ENCODE data around the gene POTEC. TPM values are rescaled to one million over a fixed set of nuclear protein-coding genes. Genes with fewer than 3 reads are reported as not detected.
"Not testable (repeated sequence)": the region's sequence is repeated elsewhere in the genome, so short reads cannot be mapped to it uniquely, and the experiment has no call there.

The POTEC gene
- total RNA-seq (2021) = not detected in 2 replicates
- Bru-seq, nascent RNA = not detected
- not detected for BruChase-seq, experiment 1, labeled RNA remaining after a 2-hour chase
- not detected for BruChase-seq, experiment 2, labeled RNA remaining after a 6-hour chase
- long read RNA-seq = 0 reads

DNA sequence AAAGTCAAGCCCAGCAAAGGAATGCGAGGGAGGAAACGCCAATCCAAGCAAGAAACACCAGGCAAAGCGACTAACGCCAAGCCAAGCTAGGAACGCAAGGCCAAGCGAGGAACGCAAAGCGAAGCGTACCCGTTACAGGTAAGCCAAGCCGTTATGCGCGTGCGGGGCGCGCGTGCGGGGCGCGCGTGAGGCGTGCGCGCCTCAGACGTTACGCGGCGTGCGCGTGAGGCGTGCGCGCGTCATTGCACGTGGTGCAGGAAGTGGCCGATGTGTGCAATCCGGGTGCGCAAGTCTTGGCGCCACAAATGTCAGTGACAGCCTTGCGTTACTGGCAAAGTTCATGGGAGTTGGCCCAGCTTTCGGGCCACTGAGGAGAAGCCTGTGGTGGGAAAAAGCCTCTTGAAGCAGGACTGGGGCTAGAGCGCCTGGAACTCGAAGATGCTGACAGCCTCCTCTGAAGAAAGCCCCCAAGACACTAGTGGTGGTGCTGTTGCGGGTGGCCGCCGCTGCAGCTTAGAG is at the start of gene POTEC:
Gene POTEC, minus strand, starts transcription at position 155 of the 519 bp plus-strand sequence. CDS start 454 bp downstream, outside the sequence.
- H3K27me3 ChIP-seq (replicated peaks; ENCODE audit: insufficient read depth, low read depth, low read length, poor library complexity); BruUV-seq (replicated peaks); intact Hi-C loops (cut with micrococcal nuclease; ENCODE audit: unreplicated experiment); H3K27ac ChIP-seq (ENCODE audit: low read depth, low read length, poor library complexity, severe bottlenecking); CTCF ChIA-PET; DNase-seq (ENCODE audit: low spot score); H3K9me3 ChIP-seq (ENCODE audit: low read depth, low read length, poor library complexity, severe bottlenecking); POLR2A ChIA-PET (ENCODE audit: low non-redundant PET); H3K4me3 ChIP-seq (ENCODE audit: low read depth, low read length, poor library complexity, severe bottlenecking); H3K36me3 ChIP-seq (ENCODE audit: insufficient read depth, low read length, poor library complexity, severe bottlenecking); H3K4me1 ChIP-seq (ENCODE audit: insufficient read depth, low read length, poor library complexity, severe bottlenecking): not testable (repeated sequence)

DNA sequence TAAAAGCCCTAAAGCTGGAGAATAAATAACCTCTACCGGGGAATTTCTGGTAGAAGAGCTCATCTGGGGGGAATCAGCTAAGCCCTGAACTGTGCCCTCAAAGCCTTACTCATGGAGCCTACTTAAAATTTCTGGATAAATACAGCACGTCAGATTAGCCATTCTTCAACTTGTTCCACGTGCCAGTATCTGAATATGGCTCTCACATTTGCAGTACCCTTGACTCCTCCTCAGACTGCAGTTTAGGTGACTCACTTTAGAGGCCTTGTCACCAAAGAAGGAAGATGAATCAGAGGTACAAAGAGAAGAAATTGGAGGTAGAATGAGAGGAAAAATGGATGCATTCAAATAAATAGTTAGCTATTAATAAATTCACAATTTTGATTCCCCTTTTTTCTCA is 34.6 kb upstream of the POTEC start:
- no TSS peak for BruUV-seq (replicated peaks)
- POLR2A ChIA-PET (ENCODE audit: low non-redundant PET) = no interaction called here
- no peaks in the 10 kb centered on the region for H3K36me3 ChIP-seq (ENCODE audit: insufficient read depth, low read length, poor library complexity, severe bottlenecking)
- H3K27me3 ChIP-seq (replicated peaks; ENCODE audit: insufficient read depth, low read depth, low read length, poor library complexity) = no peaks in the 10 kb centered on the region
- CTCF ChIA-PET = no interaction called here
- intact Hi-C loops (cut with micrococcal nuclease; ENCODE audit: unreplicated experiment) = no loop called here
- no peaks in the 10 kb centered on the region for H3K9me3 ChIP-seq (ENCODE audit: low read depth, low read length, poor library complexity, severe bottlenecking)
- no peak overlapping the region for H3K4me3 ChIP-seq (ENCODE audit: low read depth, low read length, poor library complexity, severe bottlenecking)
- H3K4me1 ChIP-seq (ENCODE audit: insufficient read depth, low read length, poor library complexity, severe bottlenecking) = no peaks in the 10 kb centered on the region
- DNase-seq (ENCODE audit: low spot score) = no peak
- TF ChIP-seq CTCF (conservative IDR thresholded peaks at IDR 0.05; ENCODE audit: low read depth, low read length) = no peak
- TF ChIP-seq EZH2 (IDR thresholded peaks at IDR 0.05; ENCODE audit: borderline replicate concordance, low read depth, low read length, poor library complexity, severe bottlenecking) = no peak
- H3K27ac ChIP-seq (ENCODE audit: low read depth, low read length, poor library complexity, severe bottlenecking) = no peak overlapping the region

DNA sequence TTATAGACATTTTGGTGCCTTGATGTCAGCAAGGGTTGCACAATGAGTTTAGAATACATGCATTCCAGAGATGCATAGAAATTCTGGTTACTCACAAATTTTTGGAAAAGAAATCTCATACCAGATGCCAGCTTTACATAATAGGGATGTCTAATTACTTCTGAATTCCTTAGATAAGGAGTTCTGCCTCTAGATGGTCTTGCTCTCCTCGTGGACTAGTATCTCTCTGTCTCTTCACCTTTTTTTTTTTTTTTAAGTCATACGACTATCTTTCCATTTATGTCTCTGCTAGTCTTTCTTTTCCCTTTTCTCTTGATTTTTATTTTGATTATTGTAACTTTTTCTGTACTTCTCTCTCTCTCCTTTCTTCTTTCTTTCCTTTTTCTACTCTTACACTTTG is 16.1 kb upstream of the POTEC start:
- H3K4me3 ChIP-seq (ENCODE audit: low read depth, low read length, poor library complexity, severe bottlenecking); POLR2A ChIA-PET (ENCODE audit: low non-redundant PET); H3K4me1 ChIP-seq (ENCODE audit: insufficient read depth, low read length, poor library complexity, severe bottlenecking); H3K27me3 ChIP-seq (replicated peaks; ENCODE audit: insufficient read depth, low read depth, low read length, poor library complexity); BruUV-seq (replicated peaks); intact Hi-C loops (cut with micrococcal nuclease; ENCODE audit: unreplicated experiment); CTCF ChIA-PET; H3K27ac ChIP-seq (ENCODE audit: low read depth, low read length, poor library complexity, severe bottlenecking); H3K36me3 ChIP-seq (ENCODE audit: insufficient read depth, low read length, poor library complexity, severe bottlenecking); H3K9me3 ChIP-seq (ENCODE audit: low read depth, low read length, poor library complexity, severe bottlenecking); DNase-seq (ENCODE audit: low spot score): not testable (repeated sequence)

DNA sequence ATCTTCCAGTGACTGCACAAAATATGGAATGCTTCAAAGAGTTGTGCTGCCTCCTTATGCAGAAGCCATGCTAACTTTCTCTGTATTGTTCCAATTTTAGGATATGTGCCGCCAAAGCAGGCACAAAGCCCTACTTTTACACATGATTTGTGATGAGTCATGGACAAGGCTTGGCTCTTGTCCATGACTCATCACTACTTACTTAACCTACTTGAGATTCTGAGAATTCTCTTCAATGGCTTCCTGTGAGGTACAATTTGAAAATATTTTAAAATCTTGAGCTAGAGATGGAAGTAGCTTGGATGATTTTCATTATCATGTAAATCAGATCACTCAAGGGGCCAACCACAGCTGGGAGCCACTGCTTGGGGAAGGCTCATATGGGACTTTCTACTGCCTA is 11.7 kb downstream of the POTEC start:
- H3K27me3 ChIP-seq (replicated peaks; ENCODE audit: insufficient read depth, low read depth, low read length, poor library complexity); H3K27ac ChIP-seq (ENCODE audit: low read depth, low read length, poor library complexity, severe bottlenecking); POLR2A ChIA-PET (ENCODE audit: low non-redundant PET); CTCF ChIA-PET; BruUV-seq (replicated peaks); intact Hi-C loops (cut with micrococcal nuclease; ENCODE audit: unreplicated experiment); H3K4me3 ChIP-seq (ENCODE audit: low read depth, low read length, poor library complexity, severe bottlenecking); H3K9me3 ChIP-seq (ENCODE audit: low read depth, low read length, poor library complexity, severe bottlenecking); H3K36me3 ChIP-seq (ENCODE audit: insufficient read depth, low read length, poor library complexity, severe bottlenecking); DNase-seq (ENCODE audit: low spot score); H3K4me1 ChIP-seq (ENCODE audit: insufficient read depth, low read length, poor library complexity, severe bottlenecking): not testable (repeated sequence)

- H3K36me3 ChIP-seq (ENCODE audit: insufficient read depth, low read length, poor library complexity, severe bottlenecking); H3K4me3 ChIP-seq (ENCODE audit: low read depth, low read length, poor library complexity, severe bottlenecking); H3K27ac ChIP-seq (ENCODE audit: low read depth, low read length, poor library complexity, severe bottlenecking); POLR2A ChIA-PET (ENCODE audit: low non-redundant PET); CTCF ChIA-PET; DNase-seq (ENCODE audit: low spot score); H3K4me1 ChIP-seq (ENCODE audit: insufficient read depth, low read length, poor library complexity, severe bottlenecking); intact Hi-C loops (cut with micrococcal nuclease; ENCODE audit: unreplicated experiment); H3K27me3 ChIP-seq (replicated peaks; ENCODE audit: insufficient read depth, low read depth, low read length, poor library complexity); BruUV-seq (replicated peaks); H3K9me3 ChIP-seq (ENCODE audit: low read depth, low read length, poor library complexity, severe bottlenecking): not testable (repeated sequence)
Measured at GRCh38 chr18:14510707-14511106, 32.7 kb downstream of the POTEC start.

- H3K4me3 ChIP-seq (ENCODE audit: low read depth, low read length, poor library complexity, severe bottlenecking); intact Hi-C loops (cut with micrococcal nuclease; ENCODE audit: unreplicated experiment); H3K9me3 ChIP-seq (ENCODE audit: low read depth, low read length, poor library complexity, severe bottlenecking); CTCF ChIA-PET; H3K4me1 ChIP-seq (ENCODE audit: insufficient read depth, low read length, poor library complexity, severe bottlenecking); H3K36me3 ChIP-seq (ENCODE audit: insufficient read depth, low read length, poor library complexity, severe bottlenecking); POLR2A ChIA-PET (ENCODE audit: low non-redundant PET); DNase-seq (ENCODE audit: low spot score); BruUV-seq (replicated peaks); H3K27ac ChIP-seq (ENCODE audit: low read depth, low read length, poor library complexity, severe bottlenecking); H3K27me3 ChIP-seq (replicated peaks; ENCODE audit: insufficient read depth, low read depth, low read length, poor library complexity): not testable (repeated sequence)
Measured at GRCh38 chr18:14503691-14504090, 39.7 kb downstream of the POTEC start.

DNA sequence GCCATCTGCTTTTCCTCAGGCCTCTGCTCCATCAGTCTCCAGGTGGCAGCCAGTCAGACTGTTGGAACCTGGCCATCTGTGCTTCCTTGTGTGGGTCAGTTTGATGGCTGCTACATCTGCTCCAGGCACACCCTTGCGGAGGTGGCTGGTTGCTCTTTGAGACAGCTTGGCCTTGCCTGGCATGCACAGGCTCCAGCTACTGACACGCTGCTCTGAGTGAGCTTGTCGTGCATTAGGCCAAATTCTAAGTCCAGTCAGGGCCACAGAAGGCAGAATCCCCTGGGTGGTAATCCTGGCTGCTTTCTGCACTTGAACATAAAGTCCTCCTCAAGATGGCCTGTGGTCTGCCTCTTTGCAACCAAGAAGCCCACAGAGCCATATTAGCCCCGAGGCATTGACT is 41.5 kb downstream of the POTEC start:
- H3K4me1 ChIP-seq (ENCODE audit: insufficient read depth, low read length, poor library complexity, severe bottlenecking); intact Hi-C loops (cut with micrococcal nuclease; ENCODE audit: unreplicated experiment); H3K27me3 ChIP-seq (replicated peaks; ENCODE audit: insufficient read depth, low read depth, low read length, poor library complexity); H3K9me3 ChIP-seq (ENCODE audit: low read depth, low read length, poor library complexity, severe bottlenecking); CTCF ChIA-PET; H3K4me3 ChIP-seq (ENCODE audit: low read depth, low read length, poor library complexity, severe bottlenecking); DNase-seq (ENCODE audit: low spot score); POLR2A ChIA-PET (ENCODE audit: low non-redundant PET); BruUV-seq (replicated peaks); H3K27ac ChIP-seq (ENCODE audit: low read depth, low read length, poor library complexity, severe bottlenecking); H3K36me3 ChIP-seq (ENCODE audit: insufficient read depth, low read length, poor library complexity, severe bottlenecking): not testable (repeated sequence)

Measured in A673 (cell line).